Hematopoietic multipotent progenitor cell treated with erythropoietin and hydrocortisone succinate and interleukin-3 and kit ligand, for 6 days (in vitro differentiated cells): ENCODE data around the gene CYYR1.

Experiments used
- DNase-seq: peaks from one replicate; pipeline ENCODE4 v3.0.0-alpha.2; 2015

The CYYR1 gene

GRCh38 chr21:26572702-26573381, at the start of gene CYYR1:
CYYR1 (minus strand) TSS chr21:26573286; CDS start chr21:26572940, 346 bp downstream.
- peak; percentile 5 for DNase-seq

GRCh38 chr21:26617176-26617575, 44.1 kb upstream of the CYYR1 start:
- no peak for DNase-seq

GRCh38 chr21:26614251-26614650, 41.2 kb upstream of the CYYR1 start:
- no peak for DNase-seq

DNA sequence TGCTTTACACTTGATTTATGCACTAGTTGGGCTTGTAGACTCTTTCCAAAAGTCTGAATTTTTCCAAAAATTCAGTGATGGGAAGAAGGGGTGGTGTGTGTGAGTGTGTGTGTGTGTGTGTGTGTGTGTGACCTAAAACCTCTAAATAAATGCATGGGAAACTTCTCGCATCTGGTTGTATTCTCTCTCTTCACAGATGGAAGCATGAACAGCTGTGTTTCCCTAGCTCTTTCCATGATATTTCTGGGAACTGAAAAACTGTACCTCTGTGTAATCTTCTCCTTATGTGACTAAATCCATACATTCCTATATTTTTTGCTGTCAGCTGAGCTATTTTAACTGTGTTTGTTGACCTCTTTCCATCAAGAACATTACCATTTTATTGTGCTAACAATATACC, 26.2 kb upstream of the CYYR1 start:
- DNase-seq = no peak

DNA sequence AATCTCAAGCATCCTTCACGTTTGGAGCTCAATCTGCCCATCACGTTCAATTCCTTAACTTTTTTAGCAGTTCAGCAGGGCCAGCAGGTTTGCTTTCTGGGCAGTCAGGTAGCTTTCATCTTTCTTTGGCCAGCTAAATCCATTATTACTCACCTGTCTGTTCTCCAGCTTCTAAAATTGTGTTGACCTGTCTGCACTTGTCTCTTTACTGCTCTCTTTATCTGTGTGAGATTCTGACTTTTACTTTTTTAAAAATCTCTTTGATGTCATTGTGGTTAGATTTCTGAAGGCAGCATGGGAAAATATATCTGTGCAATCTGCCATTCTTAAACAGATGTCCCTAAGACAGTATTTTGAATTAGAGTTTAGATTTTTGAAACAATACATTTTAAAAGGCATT, 24.9 kb upstream of the CYYR1 start:
- no peak for DNase-seq

DNA sequence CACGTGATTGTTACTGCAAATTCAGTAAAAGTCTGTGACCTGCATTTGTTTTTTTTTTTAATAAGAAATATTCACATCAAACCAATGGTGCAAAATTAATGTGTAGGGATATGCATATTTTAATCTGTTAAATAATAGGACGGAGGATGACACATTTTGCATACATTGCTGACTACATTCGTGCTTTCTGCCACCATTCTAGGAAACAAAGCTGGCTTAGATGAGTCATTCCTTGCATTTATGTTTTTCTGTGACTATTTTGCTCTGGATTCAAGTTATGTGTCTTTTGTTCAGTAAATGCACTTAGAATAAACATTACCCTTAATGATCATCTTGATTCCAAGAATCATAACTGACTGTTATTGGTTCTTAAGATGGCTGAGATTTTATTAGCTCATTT, 23.9 kb upstream of the CYYR1 start:
- DNase-seq = no peak

DNA sequence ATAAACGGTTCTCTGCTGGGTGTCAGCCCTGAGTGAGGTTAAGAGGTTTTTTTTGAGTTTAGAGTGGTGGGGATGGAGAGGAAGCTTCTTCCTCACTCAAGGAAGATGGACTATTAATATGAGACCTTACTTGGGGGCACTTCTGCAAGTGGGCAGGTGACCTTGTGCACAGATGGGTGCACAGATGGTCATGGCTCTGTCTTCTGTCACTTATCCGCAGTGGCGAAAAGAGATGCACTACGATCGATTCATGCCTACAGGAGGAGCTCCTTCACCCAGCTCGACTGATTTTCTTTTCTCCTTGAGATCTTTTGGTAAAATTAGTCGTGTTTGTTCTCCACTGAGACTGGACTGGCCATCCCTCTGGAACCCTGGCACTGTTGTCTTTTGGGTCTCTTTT, 22.9 kb upstream of the CYYR1 start:
- DNase-seq = no peak

GRCh38 chr21:26593800-26594199, 20.7 kb upstream of the CYYR1 start:
- no peak for DNase-seq

DNA sequence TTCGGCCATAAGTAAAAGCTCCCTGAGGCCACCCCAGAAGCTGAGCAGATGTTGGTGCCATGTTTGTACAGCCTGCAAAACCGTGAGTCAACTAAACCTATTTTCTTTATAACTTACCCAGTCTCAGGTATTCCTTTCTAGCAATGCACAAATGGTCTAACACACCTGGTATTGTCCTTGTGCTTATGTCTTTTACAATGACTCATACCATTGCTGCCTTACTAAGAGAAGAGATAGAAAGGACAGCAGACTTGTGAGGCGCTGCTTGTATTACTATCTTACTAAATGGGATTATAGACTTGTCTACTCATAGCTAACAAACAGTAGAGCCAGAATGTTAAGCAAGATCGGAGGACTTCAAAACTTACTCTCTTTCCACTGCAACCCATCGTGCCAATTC, 18.5 kb upstream of the CYYR1 start:
- no peak for DNase-seq

GRCh38 chr21:26588446-26588845, 15.4 kb upstream of the CYYR1 start:
- DNase-seq = no peak

DNA sequence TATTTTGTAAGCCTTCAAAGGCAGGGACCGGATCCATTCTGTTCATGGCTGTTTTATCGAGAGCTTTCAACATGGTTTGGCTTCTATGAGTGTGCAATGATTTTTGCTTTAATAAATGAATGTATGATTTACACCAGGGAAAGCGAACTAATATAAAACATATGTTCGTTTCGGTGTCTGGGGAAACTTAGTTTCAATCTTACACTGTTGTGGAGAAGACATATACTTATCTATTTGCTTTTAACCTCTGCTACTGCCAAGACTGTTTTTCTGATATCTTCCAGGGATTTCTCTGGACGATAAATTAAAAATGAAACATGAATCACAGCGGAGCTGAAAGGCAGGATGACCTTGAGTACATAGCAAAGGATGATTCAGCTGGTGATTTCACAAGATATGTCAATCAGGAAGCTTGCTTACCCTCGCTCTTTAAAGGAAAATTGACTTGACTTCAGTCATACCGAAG, 14.7 kb upstream of the CYYR1 start:
- DNase-seq = no peak

DNA sequence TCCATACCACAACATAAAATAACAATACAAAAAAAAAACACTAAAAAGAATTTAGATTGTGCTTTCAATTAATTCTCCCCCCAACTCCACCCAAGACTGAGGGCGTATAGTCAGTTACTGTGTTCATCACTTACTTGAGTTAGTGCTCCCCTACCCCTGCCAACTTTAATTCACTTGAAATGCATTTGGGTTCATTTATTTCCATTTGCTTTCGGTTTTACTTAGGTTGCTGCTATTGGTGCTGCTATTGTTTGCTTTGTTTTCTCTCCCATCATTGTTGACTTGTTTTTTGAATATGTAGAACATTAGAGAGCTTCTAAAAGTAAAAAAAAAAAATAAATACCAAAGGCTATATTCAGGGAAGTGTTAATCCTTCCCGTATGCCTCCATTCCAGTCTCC, 10.7 kb upstream of the CYYR1 start:
- DNase-seq = no peak

DNA sequence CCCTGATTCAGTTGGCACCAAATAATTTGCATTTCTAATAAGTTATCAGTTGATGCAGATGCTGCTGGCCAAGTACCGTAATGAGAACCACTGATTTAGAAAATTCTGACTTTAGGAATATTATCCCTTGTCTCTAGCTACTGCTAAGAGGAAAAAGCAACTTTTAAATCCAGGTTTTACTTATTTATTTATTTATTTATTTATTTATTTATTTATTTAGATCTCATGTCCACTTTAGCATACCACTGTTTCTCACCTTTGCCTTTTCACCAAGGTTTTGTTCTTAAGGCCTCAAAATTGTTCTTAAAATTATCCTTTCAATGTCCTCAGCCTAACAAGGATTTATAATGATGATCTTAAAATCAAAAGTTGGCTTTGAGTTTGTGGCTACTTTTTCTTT, 8.7 kb upstream of the CYYR1 start:
- no peak for DNase-seq

DNA sequence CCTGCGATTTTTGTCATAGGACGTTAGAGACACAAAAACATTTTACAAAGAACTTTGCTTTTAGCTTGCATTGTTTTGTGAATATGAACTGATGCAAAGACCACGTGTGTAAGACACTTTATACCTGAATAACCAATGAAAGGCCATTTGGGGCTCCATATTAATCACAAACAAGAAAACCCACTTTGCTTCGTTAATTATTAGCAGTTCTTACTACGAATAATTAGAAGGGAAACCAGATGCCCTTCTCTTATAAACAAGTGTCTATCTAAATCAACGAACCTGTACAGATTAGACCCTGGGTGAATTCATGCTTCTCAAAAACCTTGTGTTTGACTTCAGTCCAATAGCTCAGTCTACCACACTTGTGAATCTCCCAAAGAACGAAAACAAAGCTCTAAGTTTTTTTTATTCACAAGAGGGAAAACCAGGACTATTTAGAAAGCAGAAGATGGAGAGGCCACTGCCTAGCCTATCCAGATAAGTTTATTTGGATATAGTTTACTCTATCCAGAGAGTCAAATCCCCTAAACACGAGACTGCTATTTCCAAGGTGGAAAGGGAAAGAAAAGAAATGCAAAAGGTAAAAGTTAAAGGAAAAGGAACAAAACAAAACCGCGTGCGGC, 897 bp downstream of the CYYR1 start:
- DNase-seq = peak; percentile 4

DNA sequence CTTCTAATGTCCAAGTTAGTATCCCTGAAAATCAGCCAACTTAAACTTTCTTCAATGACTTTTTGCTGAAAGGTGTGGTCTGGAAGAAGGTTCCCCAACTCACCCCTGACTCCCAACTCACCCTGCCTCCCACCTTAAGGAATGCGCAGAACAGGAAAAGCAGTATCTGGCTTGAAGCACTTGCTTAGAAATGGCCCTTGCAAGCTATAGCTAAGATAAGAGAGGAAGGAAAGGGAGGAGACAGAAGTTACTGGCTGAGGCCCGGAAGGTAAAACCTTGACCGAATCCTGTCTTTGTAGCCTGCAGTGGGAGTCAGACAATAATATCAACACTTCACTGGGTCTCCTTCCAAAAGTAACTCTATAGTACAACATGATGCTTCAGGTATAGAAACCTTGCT, 2.9 kb downstream of the CYYR1 start:
- peak; percentile 3 for DNase-seq

DNA sequence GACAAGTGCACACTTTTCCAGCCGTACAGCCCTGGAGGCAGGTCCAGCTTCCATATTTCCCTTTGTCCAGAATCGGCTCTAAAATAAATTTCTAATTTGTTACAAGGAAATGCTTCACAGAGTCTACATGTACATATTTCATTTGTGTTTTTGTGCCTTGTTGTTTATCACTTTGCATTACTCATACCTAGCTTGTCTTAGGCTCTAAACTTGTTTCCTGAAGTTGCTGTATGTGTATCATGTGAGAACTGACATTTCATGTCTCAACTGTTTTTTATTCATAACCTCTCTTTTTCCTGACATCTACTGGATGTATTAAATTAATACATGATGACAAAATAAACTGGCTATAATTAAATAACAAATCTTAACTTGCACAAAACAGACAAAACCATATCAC, 7.5 kb downstream of the CYYR1 start:
- DNase-seq = no peak

DNA sequence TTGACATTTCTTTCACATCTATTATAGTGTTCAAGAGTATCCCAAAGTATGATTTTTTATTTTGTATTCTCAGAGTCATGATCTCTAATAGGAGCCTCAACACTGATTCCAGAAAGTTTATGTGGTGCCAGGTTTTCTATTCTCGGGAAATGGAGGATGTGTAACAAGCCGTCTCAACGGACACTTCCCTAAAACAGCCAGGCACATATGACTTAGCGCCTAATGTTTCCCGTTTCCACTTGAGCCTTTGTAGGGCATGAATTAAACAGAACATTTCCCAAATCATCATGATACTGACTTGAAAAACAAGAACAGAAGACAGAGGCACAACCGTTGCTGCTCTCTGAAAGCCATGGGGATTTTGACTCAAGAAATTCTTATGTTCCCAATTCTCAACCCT, 8.0 kb downstream of the CYYR1 start:
- DNase-seq = peak; percentile 12

DNA sequence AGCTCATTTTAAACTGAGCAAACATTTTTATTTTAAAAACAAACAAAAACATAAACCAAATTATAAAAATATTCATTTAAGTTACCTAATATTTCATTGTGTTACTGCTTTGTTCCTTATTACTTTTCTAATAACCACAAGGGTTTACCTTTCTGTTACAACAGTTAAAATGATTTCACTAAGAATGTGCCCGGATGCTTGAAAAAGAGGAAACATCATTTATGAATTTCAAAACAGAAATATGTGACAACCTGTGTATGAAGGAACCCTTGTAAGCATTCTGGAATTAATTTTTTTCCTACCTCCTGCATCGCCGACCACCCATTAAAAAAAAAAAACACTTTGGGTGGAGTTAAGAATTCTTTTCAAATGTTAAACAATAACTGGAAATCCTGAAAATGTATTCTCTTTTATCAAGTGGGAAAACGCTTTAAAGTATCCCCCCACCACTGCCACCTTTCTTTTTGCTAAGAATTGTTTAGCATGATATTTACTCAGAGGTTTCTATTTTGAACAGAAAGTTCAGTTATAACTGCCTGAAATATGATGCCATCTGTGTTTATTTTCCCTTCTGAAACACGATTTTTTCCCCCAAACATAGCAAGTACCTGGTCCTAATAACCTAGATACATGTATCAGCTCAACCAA, 9.1 kb downstream of the CYYR1 start:
- DNase-seq = peak; percentile 6

- DNase-seq = no peak
Measured at GRCh38 chr21:26560612-26561011, 12.5 kb downstream of the CYYR1 start.

DNA sequence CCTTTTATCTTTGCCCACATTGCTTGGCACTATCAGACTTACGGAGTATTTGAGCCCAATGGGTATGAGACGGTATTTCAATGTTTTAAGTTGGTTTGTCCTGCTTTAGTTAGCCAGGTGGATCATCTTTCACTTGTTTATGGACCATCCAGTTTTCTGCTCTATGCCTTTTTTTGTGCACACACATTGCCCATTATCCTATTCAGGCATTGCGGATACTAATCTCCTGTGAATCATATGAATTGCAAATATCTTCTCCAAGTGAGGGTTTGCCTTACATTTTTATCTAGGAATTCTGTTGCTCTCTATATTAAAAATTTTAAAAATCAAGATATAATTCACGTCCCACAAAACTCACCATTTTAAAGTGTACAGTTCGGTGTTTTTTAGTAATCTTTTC, 14.0 kb downstream of the CYYR1 start:
- no peak for DNase-seq

DNA sequence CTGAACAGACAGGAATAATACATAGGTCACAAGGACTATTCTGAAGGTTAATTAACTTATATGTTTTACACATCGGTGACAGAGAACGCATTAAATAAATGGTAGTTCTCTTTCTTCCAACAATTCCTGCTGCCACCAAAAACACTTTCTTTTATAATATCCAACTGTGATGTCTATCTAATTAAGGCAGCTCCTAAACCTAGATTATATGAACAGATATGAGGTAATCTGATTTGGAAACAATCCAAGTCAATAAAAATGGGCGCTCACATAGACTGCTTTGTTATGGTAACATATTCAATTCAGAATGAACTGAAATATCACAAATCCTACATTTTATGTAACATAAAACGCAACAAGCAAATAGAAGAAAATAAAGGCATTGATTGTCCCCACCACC, 16.0 kb downstream of the CYYR1 start:
- DNase-seq = no peak

GRCh38 chr21:26555540-26556146, 17.4 kb downstream of the CYYR1 start:
- DNase-seq = no peak

- no peak for DNase-seq
Measured at GRCh38 chr21:26554365-26554764, 18.7 kb downstream of the CYYR1 start.

DNA sequence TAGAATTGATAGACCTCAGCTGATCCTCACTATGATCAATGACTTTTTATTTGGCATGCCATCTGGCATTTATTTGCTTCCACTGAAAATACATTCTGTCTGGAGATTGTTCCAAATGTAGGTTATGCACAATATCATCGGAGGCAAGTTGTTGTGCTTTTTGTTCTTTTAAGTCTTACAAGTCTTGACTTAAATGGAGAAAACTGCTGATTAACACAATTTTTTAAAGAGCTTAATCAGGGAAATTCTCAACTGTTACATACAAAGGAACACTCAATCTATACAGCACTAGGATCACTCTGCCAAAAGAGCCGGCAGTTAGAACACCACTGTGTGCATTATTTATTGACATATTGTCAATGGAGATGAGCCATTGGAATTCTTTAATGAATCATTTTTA, 19.2 kb downstream of the CYYR1 start:
- no peak for DNase-seq
